Sciatic nerve (tissue), 2 donors: Measurements from ENCODE around the gene IFRD1. TPM values are rescaled to one million over a fixed set of nuclear protein-coding genes. Genes with fewer than 3 reads are reported as not detected.

Experiments
- ATAC-seq: fragments of 200-7000 bp; cut with Tn5 transposase; one replicate; pipeline ENCODE4 v1.9.1; 2020; ENCODE audit warnings: mild to moderate bottlenecking, moderate library complexity
- DNase-seq: peaks from one replicate; pipeline ENCODE4 v3.0.0-alpha.2; 2020; ENCODE audit warnings: low spot score
- intact Hi-C: fragments of 100-400 bp; cut with DNase I; formaldehyde crosslinking; loops from one replicate; pipeline ENCODE4 v1.14.2; 2022
- total RNA-seq: library from RNA; stranded (reverse); fragmentation: NEBNext Ultra II Directional; extraction: Animal tissue kit (Norgen Biotek cat#: 25700); gene quantifications from one replicate; pipeline ENCODE4 v1.2.1, GENCODE V29; 2021
- donor health status: DM: no; HTN: no; CAD: no.
- donor health status: DM: no; HTN: no; CAD: no.

The IFRD1 gene, protein sequence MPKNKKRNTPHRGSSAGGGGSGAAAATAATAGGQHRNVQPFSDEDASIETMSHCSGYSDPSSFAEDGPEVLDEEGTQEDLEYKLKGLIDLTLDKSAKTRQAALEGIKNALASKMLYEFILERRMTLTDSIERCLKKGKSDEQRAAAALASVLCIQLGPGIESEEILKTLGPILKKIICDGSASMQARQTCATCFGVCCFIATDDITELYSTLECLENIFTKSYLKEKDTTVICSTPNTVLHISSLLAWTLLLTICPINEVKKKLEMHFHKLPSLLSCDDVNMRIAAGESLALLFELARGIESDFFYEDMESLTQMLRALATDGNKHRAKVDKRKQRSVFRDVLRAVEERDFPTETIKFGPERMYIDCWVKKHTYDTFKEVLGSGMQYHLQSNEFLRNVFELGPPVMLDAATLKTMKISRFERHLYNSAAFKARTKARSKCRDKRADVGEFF
- total RNA-seq: 92.8 TPM

DNA sequence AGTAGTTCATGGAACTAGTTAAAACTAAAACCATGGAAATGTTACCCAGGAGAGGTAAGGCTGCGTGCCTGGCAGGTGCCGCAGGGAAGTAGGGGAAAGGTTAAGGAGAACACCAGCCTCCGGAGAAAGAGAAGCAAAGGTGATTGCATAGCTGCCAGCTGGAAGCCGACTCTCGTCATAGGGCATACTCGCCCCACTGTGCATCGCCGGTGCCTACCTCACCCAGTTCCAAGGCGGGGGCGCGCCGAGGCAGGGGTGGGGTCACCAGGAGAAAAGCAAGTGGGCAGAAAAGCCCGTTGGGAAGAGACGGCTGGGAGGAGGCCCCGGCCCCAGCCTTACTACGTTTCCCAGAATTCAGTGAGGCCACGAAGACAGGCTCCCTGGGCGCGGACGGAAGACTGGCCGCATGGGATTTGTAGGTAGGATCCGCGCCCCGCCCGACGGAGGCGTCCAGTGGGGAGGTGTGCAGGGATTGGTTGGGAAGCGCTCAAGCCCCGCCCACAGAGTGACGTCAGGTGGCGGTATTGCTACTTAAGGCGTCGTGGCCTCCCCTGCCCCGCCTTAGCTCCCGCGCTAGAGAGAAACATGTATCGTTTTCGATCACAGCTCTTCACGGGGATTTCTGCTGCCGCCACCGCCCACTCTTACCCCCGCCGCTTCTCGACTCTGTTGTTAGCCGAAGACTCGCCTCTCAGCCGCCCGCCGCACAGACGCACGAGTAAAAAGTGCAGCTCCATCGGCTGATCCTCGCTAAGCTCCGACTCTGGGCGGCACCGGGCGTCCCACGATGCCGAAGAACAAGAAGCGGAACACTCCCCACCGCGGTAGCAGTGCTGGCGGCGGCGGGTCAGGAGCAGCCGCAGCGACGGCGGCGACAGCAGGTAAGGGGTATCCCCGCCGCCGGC lies at the start of gene IFRD1:
TSS of gene IFRD1 (plus strand) at position 559 of the 905 bp plus-strand sequence. CDS start at position 788, 229 bp downstream.
- ATAC-seq: peak; percentile 95
- intact Hi-C loops: no loop called here

GRCh38 chr7:112404321-112404720 lies 45.9 kb upstream of the IFRD1 start:
- intact Hi-C loops: no loop called here
- ATAC-seq (no peak), DNase-seq (no peak)

More for the DNA sequence above, at the start of gene IFRD1:
- peak; percentile 100 for DNase-seq

DNA sequence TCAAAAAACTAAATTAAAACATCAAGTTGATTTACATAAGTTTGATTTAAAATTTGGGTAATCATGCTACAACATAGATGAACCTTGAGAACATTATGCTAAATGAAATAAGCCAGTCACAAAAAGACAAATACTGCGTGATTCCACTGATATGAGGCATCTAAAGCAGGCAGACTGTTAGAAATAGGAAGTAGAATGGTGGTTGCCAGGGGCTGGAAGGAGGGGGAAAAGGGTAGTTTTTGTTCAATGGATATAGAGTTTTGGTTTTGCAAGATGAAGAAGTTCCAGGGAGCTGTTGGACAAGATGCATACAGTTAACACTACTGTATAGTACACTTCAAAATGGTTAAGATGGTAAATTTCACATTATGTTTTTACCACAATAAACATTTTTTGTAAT lies 45.0 kb upstream of the IFRD1 start:
- DNase-seq (no peak), ATAC-seq (no peak)
- intact Hi-C loops: no loop called here

- intact Hi-C loops: no loop called here
- no peak for ATAC-seq
These were observed 43.0 kb upstream of the IFRD1 start for GRCh38 chr7:112407261-112407660.

DNA sequence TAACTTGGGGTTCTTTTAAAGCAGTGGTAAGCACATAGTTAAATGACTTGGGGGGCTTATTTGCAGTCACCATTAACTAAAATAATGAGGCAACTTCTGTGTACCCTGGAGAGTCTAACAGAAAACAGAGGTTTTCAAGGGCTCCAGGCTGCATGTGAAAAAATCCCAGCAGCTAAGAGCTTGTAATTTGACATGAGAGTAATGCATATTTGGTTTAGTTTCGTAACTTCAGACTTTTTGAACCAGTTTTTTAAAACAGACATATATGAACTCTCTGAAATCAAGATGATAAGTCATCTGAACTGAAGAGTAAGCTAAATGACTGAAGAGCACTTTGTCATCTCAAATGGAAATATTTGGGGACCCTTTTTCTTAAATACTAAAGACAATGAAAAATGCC lies 40.2 kb upstream of the IFRD1 start:
- ATAC-seq: no peak
- intact Hi-C loops: no loop called here
- no peak for DNase-seq

More at GRCh38 chr7:112407261-112407660, 43.0 kb upstream of the IFRD1 start:
- DNase-seq: no peak

GRCh38 chr7:112411186-112411795 lies 39.0 kb upstream of the IFRD1 start:
- intact Hi-C loops: no loop called here
- DNase-seq (no peak), ATAC-seq (peak; percentile 87)

GRCh38 chr7:112414855-112415490 lies 35.3 kb upstream of the IFRD1 start:
- intact Hi-C loops: no loop called here
- DNase-seq (no peak), ATAC-seq (no peak)

DNA sequence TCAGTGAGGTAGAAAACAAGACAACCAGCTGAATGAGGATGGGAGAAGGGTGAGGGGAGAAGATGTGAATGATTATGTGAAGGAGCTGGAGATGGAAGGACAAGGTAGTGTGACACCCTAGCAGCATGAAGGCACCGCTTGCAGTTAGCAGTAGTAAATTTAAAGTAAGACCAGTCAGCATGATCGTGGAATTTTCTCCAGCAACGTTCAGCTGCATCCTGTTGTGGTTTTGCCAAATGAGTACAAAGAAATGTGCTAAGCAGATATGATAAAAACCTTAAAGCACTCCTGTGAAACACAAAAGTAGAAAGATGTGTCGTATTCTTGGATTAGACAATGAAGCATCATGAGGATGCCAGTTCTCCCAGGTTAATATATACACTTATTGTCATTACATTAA lies 34.1 kb upstream of the IFRD1 start:
- ATAC-seq: no peak
- intact Hi-C loops: no loop called here

DNA sequence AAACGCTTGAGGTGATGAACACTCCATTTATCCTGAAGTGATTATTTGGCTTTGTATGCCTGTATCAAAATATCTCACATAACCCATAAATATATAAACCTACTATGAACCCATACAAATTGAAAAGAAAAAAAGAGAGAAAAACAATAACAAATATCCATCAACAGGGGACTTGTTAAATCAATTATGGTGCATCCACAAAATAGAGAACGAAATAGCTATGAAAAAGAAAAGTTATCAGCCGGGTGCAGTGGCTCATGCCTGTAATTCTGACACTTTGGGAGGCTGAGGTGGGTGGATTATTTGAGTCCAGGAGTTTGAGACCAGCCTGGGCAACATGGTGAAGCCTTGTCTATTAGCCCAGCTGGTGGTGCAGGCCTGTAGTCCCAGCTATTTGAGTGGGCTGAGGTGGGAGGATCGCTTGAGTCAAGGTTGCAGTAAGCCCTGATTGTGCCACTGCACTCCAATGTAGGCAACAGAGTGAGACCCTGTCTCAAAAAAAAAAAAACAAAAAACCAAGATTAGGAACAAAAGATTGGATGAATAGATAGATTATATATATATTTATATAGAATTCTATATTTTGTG lies 30.6 kb upstream of the IFRD1 start:
- ATAC-seq (no peak), DNase-seq (no peak)
- intact Hi-C loops: no loop called here

More for the DNA sequence above, 34.1 kb upstream of the IFRD1 start:
- DNase-seq: no peak

DNA sequence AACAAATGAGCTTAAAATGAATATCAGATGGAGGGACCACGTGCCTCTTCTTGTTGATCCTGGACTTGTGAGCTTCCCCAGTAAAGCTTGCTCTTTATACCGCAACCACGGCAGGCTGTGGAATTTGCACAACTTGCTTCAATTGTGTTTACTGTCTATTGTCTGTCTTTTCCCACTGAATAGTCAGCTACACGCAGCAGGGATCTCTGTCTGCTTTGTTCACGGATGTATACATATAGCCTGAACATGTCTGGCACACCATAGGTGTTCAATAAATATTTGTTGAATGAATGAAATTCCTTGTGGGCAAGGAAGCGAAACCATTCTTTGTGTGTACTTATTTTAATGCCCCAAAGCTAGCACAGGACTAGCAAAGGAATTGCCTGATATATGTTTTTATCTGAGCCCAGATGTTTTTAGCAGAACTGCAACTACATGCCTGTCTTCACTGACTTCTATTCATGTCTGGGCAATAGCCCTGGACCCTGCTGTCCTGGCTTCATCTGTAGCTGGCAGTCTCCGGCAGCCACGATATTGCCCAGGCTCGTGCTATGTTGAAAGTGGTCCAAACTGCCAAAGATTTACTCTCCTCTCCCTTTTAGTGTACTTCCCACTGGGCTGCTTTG lies 29.9 kb upstream of the IFRD1 start:
- intact Hi-C loops: no loop called here
- DNase-seq: no peak
- ATAC-seq: peak; percentile 59

DNA sequence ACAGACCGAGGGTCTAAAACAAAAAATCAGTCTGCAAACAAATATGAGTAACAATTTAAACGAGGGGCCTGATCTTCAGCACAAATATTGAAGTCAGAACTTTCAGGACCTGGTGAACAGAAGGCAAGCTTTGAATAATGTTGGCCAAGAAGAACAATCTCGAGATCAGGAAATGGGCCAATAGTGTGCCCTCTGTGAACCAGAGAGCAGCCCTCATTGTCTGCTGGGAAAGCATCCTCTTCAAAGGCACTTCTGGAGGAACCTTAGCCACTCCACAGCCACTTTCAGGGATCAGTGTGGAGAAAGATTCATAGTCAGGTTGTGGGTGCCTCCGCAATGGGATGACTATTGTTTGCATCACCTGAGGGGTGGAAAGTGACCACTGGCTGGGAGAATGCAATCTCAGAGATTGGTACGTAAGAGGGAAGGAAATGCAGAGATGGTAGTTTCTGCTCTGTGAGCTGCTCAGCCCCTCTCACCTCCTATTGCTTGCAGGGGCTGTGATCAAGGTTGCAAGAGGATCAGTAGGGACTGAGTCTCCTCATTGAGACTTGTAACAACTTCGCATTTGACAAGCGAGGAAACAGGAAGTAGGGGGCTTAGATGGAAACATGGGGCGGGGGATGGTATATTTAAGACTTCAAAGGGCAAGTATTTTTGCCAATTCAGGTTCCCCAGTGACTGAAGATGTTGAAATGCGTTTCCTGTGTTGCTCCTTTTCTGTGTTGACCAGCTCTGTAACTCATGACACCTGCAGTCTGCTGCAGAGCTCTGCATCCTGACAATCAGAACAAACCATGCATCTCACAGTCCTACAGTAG lies 28.4 kb upstream of the IFRD1 start:
- intact Hi-C loops: no loop called here
- peak; percentile 56 for ATAC-seq

DNA sequence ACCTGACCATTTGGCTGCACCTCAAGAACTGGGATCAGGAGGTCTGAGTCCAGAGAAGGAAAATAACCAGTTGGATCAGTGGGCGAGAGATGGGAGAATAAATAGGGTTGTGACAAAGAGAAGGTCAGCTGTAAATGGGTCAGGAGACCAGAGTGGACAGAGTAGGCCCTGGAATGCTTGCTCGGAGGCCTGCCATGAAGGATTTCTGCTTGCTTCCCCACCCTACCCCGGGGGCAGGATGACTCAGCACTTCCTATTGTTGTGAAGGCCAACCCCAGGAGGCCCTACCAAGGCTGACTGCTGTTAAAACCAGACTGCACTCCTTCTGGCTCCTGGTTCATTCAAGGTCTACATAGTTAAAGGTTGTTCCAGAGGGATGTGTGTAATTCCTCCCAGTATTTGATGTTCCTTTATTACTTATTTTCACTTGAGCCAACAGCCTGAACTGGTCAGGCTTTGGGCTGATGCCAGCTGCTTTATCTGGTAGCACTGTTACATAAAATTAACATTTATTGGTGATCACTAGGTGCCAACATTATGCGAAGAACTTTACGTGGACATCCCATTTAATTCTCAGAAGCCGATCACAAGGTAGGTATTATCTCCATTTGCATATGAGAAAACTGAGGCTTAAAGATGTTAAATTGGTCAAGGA lies 27.3 kb upstream of the IFRD1 start:
- intact Hi-C loops: no loop called here
- peak; percentile 86 for DNase-seq
- peak; percentile 95 for ATAC-seq

More for the DNA sequence above, 28.4 kb upstream of the IFRD1 start:
- DNase-seq: no peak

DNA sequence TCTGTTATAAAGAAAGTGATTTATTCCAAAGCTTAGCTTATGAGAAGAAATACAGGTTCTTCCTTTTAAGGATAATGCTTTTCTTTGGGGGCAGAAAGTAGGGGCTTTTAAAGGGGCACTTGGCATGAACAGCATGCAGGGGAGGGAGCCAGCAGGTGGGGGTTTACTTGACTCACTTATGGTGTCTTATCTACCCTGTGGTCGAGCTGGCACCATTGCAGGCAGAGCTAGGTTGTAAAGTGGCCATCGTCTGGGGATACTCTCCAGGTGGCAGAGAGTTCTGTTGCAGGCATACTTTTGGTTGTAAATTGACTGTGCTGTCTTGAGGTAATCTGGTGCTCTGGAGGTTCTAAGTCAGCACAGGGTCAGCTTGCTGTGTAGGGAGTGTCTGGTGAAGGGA lies 26.3 kb upstream of the IFRD1 start:
- intact Hi-C loops: no loop called here
- ATAC-seq: no peak
- no peak for DNase-seq

DNA sequence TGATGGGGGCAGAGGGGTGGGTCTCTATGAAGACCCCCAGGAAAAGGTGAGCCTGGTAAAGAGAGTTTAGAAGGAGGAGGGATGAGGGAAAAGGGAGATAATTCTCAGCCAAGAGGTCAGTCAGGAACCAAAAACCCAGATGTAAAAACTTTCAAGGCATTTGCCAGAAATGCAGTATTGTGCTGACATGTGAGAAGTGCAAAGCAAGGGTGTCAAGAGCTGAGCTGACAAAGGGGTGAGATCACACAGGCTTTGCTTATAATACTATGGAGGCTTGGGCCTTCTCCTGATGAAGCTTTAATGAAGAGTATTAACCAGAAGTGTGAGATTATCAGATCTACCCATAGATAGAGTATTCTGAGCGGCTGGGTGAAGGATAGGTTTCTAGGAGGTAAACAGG lies 22.3 kb upstream of the IFRD1 start:
- intact Hi-C loops: no loop called here
- DNase-seq (no peak), ATAC-seq (no peak)

DNA sequence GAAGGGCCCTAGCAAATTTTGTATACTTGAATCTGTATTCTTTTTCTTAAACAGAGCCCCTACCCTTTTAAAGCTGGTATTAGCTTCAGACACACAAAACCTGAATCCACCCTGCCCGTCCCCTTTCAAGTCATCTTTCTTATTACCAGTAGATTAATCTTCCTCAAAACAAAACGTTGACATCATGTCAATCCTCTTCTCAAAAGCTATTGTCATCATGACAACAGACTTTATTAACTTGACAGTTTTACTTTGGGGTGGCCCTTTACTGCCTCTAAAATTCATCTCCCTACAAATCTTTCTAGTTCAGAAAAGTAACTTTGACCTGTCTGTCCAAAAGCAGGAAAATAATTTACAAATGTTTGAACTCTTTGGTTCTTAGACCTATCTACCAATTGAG lies 21.5 kb upstream of the IFRD1 start:
- no peak for ATAC-seq
- intact Hi-C loops: no loop called here
- no peak for DNase-seq

GRCh38 chr7:112430649-112431048 lies 19.6 kb upstream of the IFRD1 start:
- ATAC-seq (no peak), DNase-seq (no peak)
- intact Hi-C loops: no loop called here

GRCh38 chr7:112431803-112432202 lies 18.5 kb upstream of the IFRD1 start:
- DNase-seq (no peak), ATAC-seq (no peak)
- intact Hi-C loops: no loop called here
